Astrocyte of the cerebellum (primary cell): ENCODE results near the gene TGM4.

ENCODE experiments used
- DNase-seq: peaks from one replicate; pipeline ENCODE4 v3.0.0-alpha.2; 2011; ENCODE audit warnings: low read depth
- H3K4me3 ChIP-seq: 2 replicates; pipeline ENCODE4 v1.5.1; 2011; ENCODE audit warnings: mild to moderate bottlenecking, low read depth, low read length, moderate library complexity
- CTCF ChIP-seq: IDR thresholded peaks from 2 replicates; pipeline ENCODE4 v1.5.1; 2012; ENCODE audit warnings: low read length, low read depth, moderate library complexity, mild to moderate bottlenecking; ENCODE audit errors: missing control alignments
- in situ Hi-C: cut with HindIII; loops from 2 replicates; pipeline ENCODE4 v1.10.0; 2017; ENCODE audit warnings: low sequenced_read_pairs

Gene TGM4

DNA sequence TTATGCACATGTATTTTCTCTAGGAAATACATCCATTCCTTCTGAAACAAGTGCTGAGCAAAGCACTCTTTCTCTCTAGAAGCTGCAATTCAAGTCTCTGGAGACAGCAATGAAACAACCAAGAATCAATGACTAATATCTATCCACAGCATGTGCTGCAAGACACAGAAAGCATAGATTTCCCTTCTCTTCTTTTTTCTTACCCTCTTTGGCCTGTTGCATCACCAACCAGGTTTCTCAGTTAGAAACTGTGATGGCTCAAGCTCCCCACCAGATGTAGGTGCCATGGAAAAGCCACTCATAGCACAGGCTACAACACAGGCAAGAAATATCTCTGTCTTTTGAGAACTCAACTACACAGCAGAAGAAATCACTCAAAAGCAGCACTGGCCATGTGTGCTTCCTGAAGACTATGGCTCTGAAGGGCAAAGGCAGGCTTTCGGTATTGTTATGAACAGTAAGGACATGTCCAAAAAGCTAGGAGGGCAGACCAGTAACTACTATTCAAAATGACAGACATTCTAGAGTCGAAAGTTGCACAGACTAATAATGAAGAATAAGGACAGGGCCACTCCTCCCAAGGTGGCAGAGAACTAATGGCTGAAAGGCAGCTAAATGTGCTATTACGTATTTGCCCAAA lies 86.1 kb downstream of the TGM4 start:
- no peak overlapping the region for H3K4me3 ChIP-seq
- no peak for DNase-seq
- in situ Hi-C loops, result no loop called here
- TF ChIP-seq CTCF, result no peak

GRCh38 chr3:44961888-44962287 lies 87.5 kb downstream of the TGM4 start:
- no peak for DNase-seq
- H3K4me3 ChIP-seq, result no peak overlapping the region
- TF ChIP-seq CTCF, result no peak
- in situ Hi-C loops, result no loop called here

DNA sequence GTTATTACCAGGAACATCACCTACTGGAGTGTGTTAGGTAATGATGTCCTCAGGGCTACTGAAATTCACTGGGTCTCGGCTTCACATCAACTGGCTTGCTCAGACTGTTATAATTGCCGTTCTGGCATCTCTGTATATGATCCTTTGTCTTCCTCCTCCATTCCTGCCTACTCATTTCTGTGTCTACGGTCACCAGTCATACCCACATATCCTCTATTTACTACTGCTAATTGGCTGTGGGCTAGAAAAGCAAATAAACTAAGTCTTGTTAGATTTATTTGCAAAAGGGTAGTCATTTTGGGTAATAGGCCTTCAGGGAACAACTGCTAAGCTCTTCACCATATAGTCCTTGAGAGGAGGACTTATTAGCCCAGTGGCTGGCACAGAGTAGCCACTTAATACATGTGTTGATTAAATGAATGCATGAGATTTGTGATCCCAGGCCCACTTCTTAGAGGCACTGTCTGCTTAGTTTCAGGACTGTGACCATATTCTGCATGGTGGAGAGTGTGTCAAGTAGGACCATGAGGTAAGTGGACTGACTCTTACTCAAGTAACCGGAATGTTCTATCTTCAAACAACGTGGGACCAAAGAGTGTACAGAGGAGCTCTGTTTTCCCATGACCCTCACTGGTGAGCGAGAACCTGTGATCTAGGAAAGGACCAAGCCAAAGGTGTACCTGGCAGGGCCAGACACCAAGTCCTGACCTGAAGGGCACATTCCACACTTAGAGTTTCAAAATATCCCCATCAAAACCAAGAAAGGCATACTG lies 88.4 kb downstream of the TGM4 start:
- TF ChIP-seq CTCF, result no peak
- no peak for DNase-seq
- in situ Hi-C loops, result no loop called here
- no peak overlapping the region for H3K4me3 ChIP-seq

GRCh38 chr3:44963571-44964325 lies 89.3 kb downstream of the TGM4 start:
- H3K4me3 ChIP-seq, result no peak overlapping the region
- in situ Hi-C loops, result no loop called here
- DNase-seq, result no peak
- no peak for TF ChIP-seq CTCF
